Right ventricle myocardium inferior (tissue), 1 donor: ENCODE measurements around the gene RUNX2. TPM values are rescaled to one million over a fixed set of nuclear protein-coding genes. Genes with fewer than 3 reads are reported as not detected.
"Not testable (repeated sequence)": the region's sequence is repeated elsewhere in the genome, so short reads cannot be mapped to it uniquely, and the experiment has no call there.

Source experiments
- ATAC-seq: fragments of 200-7000 bp; cut with Tn5 transposase; one replicate; pipeline ENCODE4 v1.9.1; 2020; ENCODE audit warnings: mild to moderate bottlenecking, moderate library complexity
- DNase-seq: peaks from one replicate; pipeline ENCODE4 v3.0.0; 2021; ENCODE audit errors: missing footprints
- intact Hi-C: fragments of 100-400 bp; cut with DNase I; formaldehyde crosslinking; loops from one replicate; pipeline ENCODE4 v1.11.0; 2022
- long read RNA-seq: library from polyadenylated mRNA; unstranded; transcript quantifications from one replicate; pipeline ENCODE4 v2.0.0, GENCODE V29; 2021
- total RNA-seq: library from RNA; stranded (reverse); fragmentation: NEBNext Ultra II Directional; extraction: Animal tissue kit (Norgen Biotek cat#: 25700); gene quantifications from one replicate; pipeline ENCODE4 v1.2.1, GENCODE V29; 2021
- donor health status: DM: no; HTN: yes; CAD: no; lungs with severe emphysema.

The RUNX2 gene
- total RNA-seq, result 0.43 TPM
- long read RNA-seq, result 0 reads

- ATAC-seq (no peak), DNase-seq (no peak)
- intact Hi-C loops, result no loop called here
Measured at GRCh38 chr6:45327956-45328522, at the start of gene RUNX2. RUNX2 (plus strand) TSS chr6:45328330; CDS start chr6:45328727, 397 bp downstream.

- ATAC-seq (no peak), DNase-seq (no peak)
- intact Hi-C loops, result no loop called here
Measured at GRCh38 chr6:45278367-45278766, 49.8 kb upstream of the RUNX2 start.

- DNase-seq, ATAC-seq, intact Hi-C loops: not testable (repeated sequence)
Measured at GRCh38 chr6:45286707-45287106, 41.4 kb upstream of the RUNX2 start.

- DNase-seq (no peak), ATAC-seq (no peak)
- intact Hi-C loops, result no loop called here
Measured at GRCh38 chr6:45289751-45290514, 38.2 kb upstream of the RUNX2 start.

GRCh38 chr6:45293306-45293705, 34.8 kb upstream of the RUNX2 start:
- no peak for DNase-seq
- ATAC-seq, result no peak
- intact Hi-C loops, result no loop called here

- ATAC-seq, intact Hi-C loops, DNase-seq: not testable (repeated sequence)
Measured at GRCh38 chr6:45294065-45294701, 33.9 kb upstream of the RUNX2 start.

- intact Hi-C loops, result no loop called here
- ATAC-seq (no peak), DNase-seq (no peak)
Measured at GRCh38 chr6:45297320-45297719, 30.8 kb upstream of the RUNX2 start.

GRCh38 chr6:45299096-45299581, 29.0 kb upstream of the RUNX2 start:
- intact Hi-C loops, result no loop called here
- ATAC-seq (no peak), DNase-seq (peak; percentile 26)

GRCh38 chr6:45300736-45301135, 27.4 kb upstream of the RUNX2 start:
- intact Hi-C loops, result no loop called here
- ATAC-seq (no peak), DNase-seq (no peak)

GRCh38 chr6:45301348-45302142, 26.6 kb upstream of the RUNX2 start:
- DNase-seq, result no peak
- intact Hi-C loops, result no loop called here
- ATAC-seq, result no peak

GRCh38 chr6:45302832-45303231, 25.3 kb upstream of the RUNX2 start:
- no peak for DNase-seq
- intact Hi-C loops, result no loop called here
- no peak for ATAC-seq

- DNase-seq (no peak), ATAC-seq (no peak)
- intact Hi-C loops, result no loop called here
Measured at GRCh38 chr6:45305546-45305945, 22.6 kb upstream of the RUNX2 start.

GRCh38 chr6:45310118-45310788, 17.9 kb upstream of the RUNX2 start:
- intact Hi-C loops, result no loop called here
- ATAC-seq, result no peak
- DNase-seq, result no peak

GRCh38 chr6:45314146-45314545, 14.0 kb upstream of the RUNX2 start:
- intact Hi-C loops, result no loop called here
- ATAC-seq (no peak), DNase-seq (no peak)

GRCh38 chr6:45320349-45320748, 7.8 kb upstream of the RUNX2 start:
- ATAC-seq, result no peak
- DNase-seq, result no peak
- intact Hi-C loops, result no loop called here

GRCh38 chr6:45323656-45324224, 4.4 kb upstream of the RUNX2 start:
- DNase-seq (no peak), ATAC-seq (no peak)
- intact Hi-C loops, result no loop called here

GRCh38 chr6:45326698-45327417, 1.3 kb upstream of the RUNX2 start:
- intact Hi-C loops, result no loop called here
- ATAC-seq (no peak), DNase-seq (no peak)

- intact Hi-C loops, result no loop called here
- DNase-seq, result no peak
- ATAC-seq, result no peak
Measured at GRCh38 chr6:45328523-45328922, 393 bp downstream of the RUNX2 start.
